GM18508 (cell line): ENCODE measurements around the gene COMMD1.

Experiments used
- ATAC-seq: cut with Tn5 transposase; IDR thresholded peaks from one replicate; pipeline ENCODE4 v1.9.1; 2021; ENCODE audit warnings: moderate number of reproducible peaks; ENCODE audit not compliant: insufficient read depth, unreplicated experiment

COMMD1 gene

GRCh38 chr2:62054916-62055450 is 149.5 kb downstream of the COMMD1 start:
- no peak for ATAC-seq

- ATAC-seq = no peak
Measured at GRCh38 chr2:62055724-62056336, 150.4 kb downstream of the COMMD1 start.

- no peak for ATAC-seq
Measured at GRCh38 chr2:62056341-62056740, 150.9 kb downstream of the COMMD1 start.

GRCh38 chr2:62065243-62065642 is 159.8 kb downstream of the COMMD1 start:
- ATAC-seq = no peak

- ATAC-seq = no peak
Measured at GRCh38 chr2:62071126-62071598, 165.7 kb downstream of the COMMD1 start.

- ATAC-seq = no peak
Measured at GRCh38 chr2:62071760-62072680, 166.5 kb downstream of the COMMD1 start.

GRCh38 chr2:62074233-62074632 is 168.8 kb downstream of the COMMD1 start:
- no peak for ATAC-seq

GRCh38 chr2:62076980-62077638 is 171.6 kb downstream of the COMMD1 start:
- ATAC-seq = no peak

GRCh38 chr2:62084801-62085200 is 179.3 kb downstream of the COMMD1 start:
- no peak for ATAC-seq

GRCh38 chr2:62089658-62090057 is 184.2 kb downstream of the COMMD1 start:
- no peak for ATAC-seq

- no peak for ATAC-seq
Measured at GRCh38 chr2:62091471-62091870, 186.0 kb downstream of the COMMD1 start.

- ATAC-seq = no peak
Measured at GRCh38 chr2:62099050-62099449, 193.6 kb downstream of the COMMD1 start.

GRCh38 chr2:62099523-62100175 is 194.2 kb downstream of the COMMD1 start:
- peak; percentile 55 for ATAC-seq

- ATAC-seq = no peak
Measured at GRCh38 chr2:62101886-62102285, 196.4 kb downstream of the COMMD1 start.

- ATAC-seq = no peak
Measured at GRCh38 chr2:62102402-62102920, 197.0 kb downstream of the COMMD1 start.

GRCh38 chr2:62109554-62109953 is 204.1 kb downstream of the COMMD1 start:
- no peak for ATAC-seq

GRCh38 chr2:62110415-62111025 is 205.0 kb downstream of the COMMD1 start:
- no peak for ATAC-seq

- ATAC-seq = no peak
Measured at GRCh38 chr2:62112179-62112578, 206.7 kb downstream of the COMMD1 start.

GRCh38 chr2:62114564-62114963 is 209.1 kb downstream of the COMMD1 start:
- ATAC-seq = no peak

GRCh38 chr2:62116983-62117382 is 211.5 kb downstream of the COMMD1 start:
- no peak for ATAC-seq
